Aortic smooth muscle cell (primary cell): ENCODE data around the gene INTS1. TPM values are rescaled to one million over a fixed set of nuclear protein-coding genes. Genes with fewer than 3 reads are reported as not detected.

Experiments
- total RNA-seq: library from RNA; depleted of rRNA; stranded (reverse); fragments of >200 nt; gene quantifications from 2 replicates; pipeline ENCODE4 v1.2.3, GENCODE V29; 2014

Gene INTS1
- total RNA-seq: 32.3 and 33.8 TPM in 2 replicates

GRCh38 chr7:1503816-1504775 lies at the start of gene INTS1:
INTS1 (minus strand) TSS chr7:1504389; CDS start chr7:1503960, 429 bp downstream.

GRCh38 chr7:1458683-1459511 lies 45.3 kb downstream of the INTS1 start, which contains the start of gene MICALL2:
MICALL2 (minus strand) TSS chr7:1459470; CDS start chr7:1459326, 144 bp downstream.

Other genes starting within 250 kb of the INTS1 start
- 21.3 and 37.3 TPM in 2 replicates for gene MICALL2, start 44.9 kb downstream of the INTS1 start, total RNA-seq
- 41.9 and 48.9 TPM in 2 replicates for gene MAFK, start 26.3 kb upstream of the INTS1 start, total RNA-seq
- not detected in 2 replicates for gene TMEM184A, start 51.8 kb upstream of the INTS1 start, total RNA-seq
- 21.8 and 26.0 TPM in 2 replicates for gene PSMG3, start 65.6 kb upstream of the INTS1 start, total RNA-seq
- under 0.01 and 0.06 TPM in 2 replicates for gene ELFN1, start 165.9 kb upstream of the INTS1 start, total RNA-seq